Right atrium auricular region (tissue), 2 donors: Measurements from ENCODE around the gene NRP1. TPM values are rescaled to one million over a fixed set of nuclear protein-coding genes. Genes with fewer than 3 reads are reported as not detected.
"Not testable (repeated sequence)": the region's sequence is repeated elsewhere in the genome, so short reads cannot be mapped to it uniquely, and the experiment has no call there.

Source experiments
- DNase-seq: peaks from one replicate; pipeline ENCODE4 v3.0.0-alpha.2; 2019; ENCODE audit warnings: low spot score
- H3K27ac ChIP-seq, 2 donors: fragments of 200-600 bp; sonication (generic); 1 replicate in 1 of 2; 2 replicates in 1 of 2; pipeline ENCODE4 v1.5.1; 2016 to 2019
- H3K27me3 ChIP-seq, 2 donors: fragments of 200-600 bp; sonication (generic); one replicate each; pipeline versions ENCODE4 v1.5.1 to v1.6.0; 2017 to 2019
- H3K36me3 ChIP-seq: fragments of 200-600 bp; sonication (generic); one replicate; pipeline ENCODE4 v1.5.1; 2016
- H3K4me1 ChIP-seq, 2 donors: fragments of 200-600 bp; sonication (generic); one replicate each; pipeline versions ENCODE4 v1.5.1 to v1.6.0; 2017 to 2019
- H3K4me3 ChIP-seq, 2 donors: fragments of 200-600 bp; sonication (generic); 1 replicate in 1 of 2; 2 replicates in 1 of 2; pipeline ENCODE4 v1.5.1; 2017 to 2019; ENCODE audit warnings: mild to moderate bottlenecking in 1 of 2, moderate library complexity in 1 of 2
- H3K9me3 ChIP-seq, 2 donors: fragments of 200-600 bp; sonication (generic); one replicate each; pipeline ENCODE4 v1.5.1; 2019
- CTCF ChIP-seq, 2 donors: fragments of 200-600 bp; sonication (generic); IDR thresholded peaks; one replicate each; pipeline ENCODE4 v1.5.1; 2019; ENCODE audit warnings: antibody characterized with exemption in 2 of 2
- total RNA-seq, 2 donors: library from RNA; depleted of rRNA; stranded (reverse); fragments of >200 nt; gene quantifications; one replicate each; pipeline ENCODE4 v1.1.0, GENCODE V29; 2016

The NRP1 gene
- total RNA-seq, 2 donors from 2014 or later: 54.6 to 83.1 TPM

GRCh38 chr10:33229252-33229948 is 105.1 kb downstream of the NRP1 start:
- H3K27me3 ChIP-seq: no peaks in the 10 kb centered on the region
- peaks cover 15% of the 10 kb centered on the region for H3K36me3 ChIP-seq
- H3K4me3 ChIP-seq: no peak overlapping the region
- peaks cover 0 to 52% of the 10 kb centered on the region in 2 donors for H3K4me1 ChIP-seq
- H3K27ac ChIP-seq: peak overlapping the region in 1 of 2 donors; percentile 26
- no peaks in the 10 kb centered on the region for H3K9me3 ChIP-seq
- no peak for TF ChIP-seq CTCF (IDR thresholded peaks at IDR 0.05)
- DNase-seq: no peak

GRCh38 chr10:33228426-33228825 is 106.0 kb downstream of the NRP1 start:
- H3K9me3 ChIP-seq: no peaks in the 10 kb centered on the region
- H3K4me1 ChIP-seq: peaks cover 0 to 52% of the 10 kb centered on the region in 2 donors
- H3K27me3 ChIP-seq: no peaks in the 10 kb centered on the region
- H3K4me3 ChIP-seq: no peak overlapping the region
- peak overlapping the region in 1 of 2 donors; percentile 67 for H3K27ac ChIP-seq
- no peak for TF ChIP-seq CTCF (IDR thresholded peaks at IDR 0.05)
- peaks cover 15% of the 10 kb centered on the region for H3K36me3 ChIP-seq
- no peak for DNase-seq

GRCh38 chr10:33227489-33227888 is 107.0 kb downstream of the NRP1 start:
- peaks cover 0 to 47% of the 10 kb centered on the region in 2 donors for H3K4me1 ChIP-seq
- no peak for TF ChIP-seq CTCF (IDR thresholded peaks at IDR 0.05)
- no peaks in the 10 kb centered on the region for H3K9me3 ChIP-seq
- DNase-seq: peak; percentile 69
- H3K36me3 ChIP-seq: peaks cover 19% of the 10 kb centered on the region
- H3K27me3 ChIP-seq: no peaks in the 10 kb centered on the region
- no peak overlapping the region for H3K4me3 ChIP-seq
- peak overlapping the region; percentile 17 to 67 for H3K27ac ChIP-seq

GRCh38 chr10:33224251-33224965 is 110.1 kb downstream of the NRP1 start:
- H3K36me3 ChIP-seq: peaks cover 33% of the 10 kb centered on the region
- no peak overlapping the region for H3K4me3 ChIP-seq
- no peak for DNase-seq
- peak overlapping the region in 1 of 2 donors; percentile 13 for H3K27ac ChIP-seq
- TF ChIP-seq CTCF (IDR thresholded peaks at IDR 0.05): no peak
- no peaks in the 10 kb centered on the region for H3K27me3 ChIP-seq
- H3K4me1 ChIP-seq: peaks cover 0 to 33% of the 10 kb centered on the region in 2 donors
- H3K9me3 ChIP-seq: no peaks in the 10 kb centered on the region

- no peak overlapping the region for H3K4me3 ChIP-seq
- peak overlapping the region; percentile 8 to 13 for H3K27ac ChIP-seq
- H3K9me3 ChIP-seq: no peaks in the 10 kb centered on the region
- peaks cover 0 to 27% of the 10 kb centered on the region in 2 donors for H3K4me1 ChIP-seq
- H3K36me3 ChIP-seq: peaks cover 33% of the 10 kb centered on the region
- TF ChIP-seq CTCF (IDR thresholded peaks at IDR 0.05): no peak
- H3K27me3 ChIP-seq: no peaks in the 10 kb centered on the region
- DNase-seq: no peak
Observed at GRCh38 chr10:33223326-33224000, 111.0 kb downstream of the NRP1 start.

- Histone ChIP-seq H3K36me3 (peaks cover 33% of the 10 kb centered on the region), H3K4me1 (peaks cover 0 to 22% of the 10 kb centered on the region in 2 donors)
- not testable (repeated sequence) for H3K4me3 ChIP-seq, H3K9me3 ChIP-seq, H3K27ac ChIP-seq, H3K27me3 ChIP-seq, DNase-seq
Observed at GRCh38 chr10:33222304-33222703, 112.2 kb downstream of the NRP1 start.
